B cell (primary cell): ENCODE data around the gene PHACTR3. TPM values are rescaled to one million over a fixed set of nuclear protein-coding genes. Genes with fewer than 3 reads are reported as not detected.

Experiments used
- ATAC-seq: fragments of 200-7000 bp; cut with Tn5 transposase; one replicate; pipeline ENCODE4 v1.10.0; 2021; ENCODE audit warnings: low read depth, mild to moderate bottlenecking, moderate number of reproducible peaks, moderate library complexity
- CTCF ChIA-PET: fragments of 350-600 bp; sonication (Branson Sonifier 250); formaldehyde crosslinking; loops from one replicate; lab custom pipeline; 2021; ENCODE audit warnings: antibody characterized with exemption, inconsistent platforms; lab: Charles Lee
- POLR2A ChIA-PET: fragments of 350-600 bp; sonication (Branson Sonifier 250); formaldehyde crosslinking; loops from one replicate; lab custom pipeline; 2021; ENCODE audit warnings: antibody characterized with exemption; lab: Charles Lee
- DNase-seq: peaks from one replicate; pipeline ENCODE4 v3.0.0; 2013
- H2AFZ ChIP-seq: 2 replicates; pipeline ENCODE4 v1.6.1; 2012; ENCODE audit warnings: mild to moderate bottlenecking, low read depth, low read length; ENCODE audit not compliant: insufficient read depth, poor library complexity, severe bottlenecking
- H3K27ac ChIP-seq, 2 donors: 1 replicate in 1 of 2; 2 replicates in 1 of 2; pipeline ENCODE4 v1.5.1; 2012 to 2013; ENCODE audit warnings: low read length in 2 of 2, mild to moderate bottlenecking in 2 of 2, moderate library complexity in 1 of 2
- H3K27me3 ChIP-seq, 4 experiments: fragments of 200-600 bp in 1 of 4; sonication (generic) in 1 of 4; replicated peaks in 1 of 4; 1 replicate in 2 of 4; 2 replicates in 2 of 4; pipeline versions ENCODE4 v1.6.1 to v1.7.0; 2013 to 2016; ENCODE audit warnings: low read length in 3 of 4, mild to moderate bottlenecking in 2 of 4, mixed read lengths in 1 of 4, moderate library complexity in 1 of 4; ENCODE audit not compliant: insufficient read depth in 4 of 4, control insufficient read depth in 3 of 4; ENCODE audit errors: control extremely low read depth in 1 of 4
- H3K36me3 ChIP-seq, 2 experiments: replicated peaks in 1 of 2; 1 replicate in 1 of 2; 2 replicates in 1 of 2; pipeline versions ENCODE4 v1.6.1 to v1.7.1; 2013; ENCODE audit warnings: low read length in 1 of 2; ENCODE audit not compliant: insufficient read depth in 2 of 2, control insufficient read depth in 1 of 2; ENCODE audit errors: control extremely low read depth in 1 of 2, extremely low read depth in 1 of 2
- H3K4me1 ChIP-seq, 2 donors: fragments of 200-600 bp in 1 of 2; sonication (generic) in 1 of 2; 1 replicate in 1 of 2; 2 replicates in 1 of 2; pipeline versions ENCODE4 v1.5.1 to v1.6.1; 2013 to 2017; ENCODE audit warnings: low read length in 2 of 2; ENCODE audit not compliant: control insufficient read depth in 2 of 2, insufficient read depth in 2 of 2
- H3K4me2 ChIP-seq: replicated peaks from 2 replicates; pipeline ENCODE3; 2012; ENCODE audit warnings: mild to moderate bottlenecking, low read depth, low read length; ENCODE audit not compliant: poor library complexity, severe bottlenecking
- H3K4me3 ChIP-seq, 5 experiments: fragments of 200-600 bp in 1 of 5; sonication (generic) in 1 of 5; 1 replicate in 3 of 5; 2 replicates in 2 of 5; pipeline versions ENCODE4 v1.5.1 to v1.7.0; 2011 to 2016; ENCODE audit warnings: low read length in 4 of 5, mild to moderate bottlenecking in 4 of 5, low read depth in 2 of 5, control low read depth in 1 of 5, moderate library complexity in 1 of 5; ENCODE audit not compliant: insufficient read depth in 1 of 5; ENCODE audit errors: control extremely low read depth in 1 of 5, extremely low read depth in 1 of 5
- H3K79me2 ChIP-seq: fragments of 200-600 bp; sonication (generic); one replicate; pipeline ENCODE4 v1.6.0; 2016; ENCODE audit warnings: low read length; ENCODE audit not compliant: control insufficient read depth, insufficient read depth
- H3K9ac ChIP-seq: fragments of 200-600 bp; sonication (generic); 2 replicates; pipeline ENCODE4 v1.6.1; 2017; ENCODE audit warnings: mild to moderate bottlenecking, low read length, moderate library complexity
- H3K9me3 ChIP-seq, 3 donors: one replicate each; pipeline versions ENCODE4 v1.6.1 to v1.7.1; 2013; ENCODE audit warnings: low read length in 2 of 3; ENCODE audit not compliant: control insufficient read depth in 2 of 3, insufficient read depth in 1 of 3; ENCODE audit errors: control extremely low read depth in 1 of 3
- H4K20me1 ChIP-seq: 2 replicates; pipeline ENCODE4 v1.6.0; 2012; ENCODE audit warnings: mild to moderate bottlenecking, low read length; ENCODE audit not compliant: insufficient read depth, control insufficient read depth, poor library complexity, severe bottlenecking
- H3K27ac Mint-ChIP-seq: one replicate; pipeline ENCODE4 v1.8.0; 2021; ENCODE audit warnings: mixed read lengths
- H3K27me3 Mint-ChIP-seq: one replicate; pipeline ENCODE4 v1.8.0; 2021; ENCODE audit warnings: mixed read lengths
- H3K4me1 Mint-ChIP-seq: one replicate; pipeline ENCODE4 v1.8.0; 2021; ENCODE audit warnings: mixed read lengths
- H3K4me3 Mint-ChIP-seq: one replicate; pipeline ENCODE4 v1.8.0; 2021; ENCODE audit warnings: mixed read lengths
- H3K9me3 Mint-ChIP-seq: one replicate; pipeline ENCODE4 v1.8.0; 2022; ENCODE audit warnings: mixed read lengths; ENCODE audit not compliant: insufficient read depth
- CTCF ChIP-seq: fragments of 200-600 bp; IDR thresholded peaks from one replicate; pipeline ENCODE4 v1.8.0; 2022; ENCODE audit warnings: antibody characterized with exemption, mild to moderate bottlenecking
- EZH2 ChIP-seq: IDR thresholded peaks from 2 replicates; pipeline ENCODE4 v1.6.1; 2012; ENCODE audit warnings: borderline replicate concordance, low read depth, mild to moderate bottlenecking, moderate library complexity, low read length; ENCODE audit not compliant: insufficient read depth, poor library complexity, severe bottlenecking
- WGBS: methylation state at CpG from one replicate; pipeline ENCODE4 v1.1.5; 2013; ENCODE audit warnings: missing lambda C conversion rate; ENCODE audit not compliant: insufficient coverage; 5-methylcytosine and 5-hydroxymethylcytosine counted together
- intact Hi-C: fragments of 100-400 bp; cut with micrococcal nuclease; formaldehyde crosslinking; loops from one replicate; pipeline ENCODE4 v1.10.0; 2022
- polyA plus RNA-seq: library from polyadenylated mRNA; depleted of rRNA; stranded (reverse); fragments of >200 nt; gene quantifications from 2 replicates; pipeline ENCODE4 v1.2.3, GENCODE V29; 2012
- total RNA-seq, 2 donors: library from RNA; stranded (reverse); fragments of 120-200 nt in 1 of 2; gene quantifications; 1 replicate in 1 of 2; 2 replicates in 1 of 2; pipeline versions ENCODE4 v1.2.3 to v1.2.4, GENCODE V29; 2013 to 2022

Gene PHACTR3
- total and polyA plus RNA-seq, 2 donors (not counting 1 experiment from before 2014, with no cell fraction given): not detected

GRCh38 chr20:59627298-59627697 lies 23.0 kb downstream of the PHACTR3 start:
- Histone ChIP-seq H4K20me1 (no peaks in the 10 kb centered on the region), H3K27me3 (peaks cover 0 to under 1% (median 0%) of the 10 kb centered on the region in 4 experiments), H3K27ac (no peak overlapping the region), H3K79me2 (no peaks in the 10 kb centered on the region), H3K9me3 (peaks cover 0 to 13% (median 0%) of the 10 kb centered on the region in 3 donors), H2AFZ (no peak overlapping the region), H3K36me3 (no peaks in the 10 kb centered on the region), H3K4me2 (no peak overlapping the region), H3K4me1 (no peaks in the 10 kb centered on the region), H3K9ac (no peak overlapping the region), H3K4me3 (no peak overlapping the region)
- 83% methylated on average over 2 of the region's 3 CpGs for WGBS
- ATAC-seq (no peak), DNase-seq (no peak)
- Mint-ChIP-seq H3K27ac (no peak overlapping the region), H3K9me3 (no peaks in the 10 kb centered on the region), H3K4me1 (no peaks in the 10 kb centered on the region), H3K4me3 (no peak overlapping the region), H3K27me3 (peaks cover 4% of the 10 kb centered on the region)
- TF ChIP-seq EZH2: no peak
- TF ChIP-seq CTCF: no peak
- ChIA-PET POLR2A (no interaction called here), CTCF (no interaction called here)
- intact Hi-C loops: no loop called here

GRCh38 chr20:59628171-59628570 lies 23.8 kb downstream of the PHACTR3 start:
- Histone ChIP-seq H3K4me3 (no peak overlapping the region), H3K4me2 (no peak overlapping the region), H3K4me1 (no peaks in the 10 kb centered on the region), H3K27ac (no peak overlapping the region), H3K27me3 (peaks cover 0 to 2% (median 0%) of the 10 kb centered on the region in 4 experiments), H3K79me2 (no peaks in the 10 kb centered on the region), H3K36me3 (no peaks in the 10 kb centered on the region), H4K20me1 (no peaks in the 10 kb centered on the region), H3K9ac (no peak overlapping the region), H3K9me3 (peaks cover 0 to 13% (median 0%) of the 10 kb centered on the region in 3 donors), H2AFZ (no peak overlapping the region)
- WGBS: 85% methylated on average over 14 of the region's 15 CpGs
- H3K27ac Mint-ChIP-seq: no peak overlapping the region
- H3K4me3 Mint-ChIP-seq: no peak overlapping the region
- intact Hi-C loops: no loop called here
- H3K9me3 Mint-ChIP-seq: no peaks in the 10 kb centered on the region
- no peaks in the 10 kb centered on the region for H3K4me1 Mint-ChIP-seq
- DNase-seq: no peak
- TF ChIP-seq CTCF (no peak), EZH2 (no peak)
- ChIA-PET CTCF (no interaction called here), POLR2A (no interaction called here)
- H3K27me3 Mint-ChIP-seq: peaks cover 4% of the 10 kb centered on the region
- no peak for ATAC-seq
